ENCODE data around the gene CLEC18C.
"Not testable (repeated sequence)": the region's sequence is repeated elsewhere in the genome, so short reads cannot be mapped to it uniquely, and the experiment has no call there.

Gene CLEC18C

DNA sequence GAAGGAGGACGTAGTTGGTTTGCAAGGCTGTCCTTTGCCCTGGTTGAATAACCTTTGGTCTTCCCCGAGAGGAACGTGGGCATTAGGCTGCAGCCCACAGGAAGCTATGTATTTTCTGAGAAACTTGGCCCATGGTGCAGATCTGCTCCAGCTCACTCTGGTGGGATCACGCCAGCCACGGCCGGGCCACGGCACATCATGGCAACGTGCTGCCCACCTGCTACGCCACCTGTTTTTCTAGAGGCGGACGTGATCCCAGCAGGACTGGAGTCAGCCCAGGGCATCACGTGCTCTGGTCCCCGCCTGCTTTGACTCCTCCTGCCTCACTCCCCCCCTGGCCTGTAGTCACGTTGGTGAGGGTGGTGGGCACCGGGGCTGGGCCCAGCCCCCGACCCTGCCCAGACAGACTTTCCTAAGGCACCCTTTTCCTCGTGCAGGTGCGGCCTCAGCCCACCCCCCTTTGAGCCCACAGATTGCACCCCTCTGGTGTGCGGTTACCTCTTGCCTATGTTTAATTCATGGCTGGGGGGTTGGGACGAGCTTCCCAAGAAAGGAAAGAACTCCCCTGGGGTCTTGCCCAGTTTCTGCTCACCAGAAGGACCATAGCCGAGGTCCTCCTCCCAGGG is at the start of gene CLEC18C:
Gene CLEC18C, plus strand, starts transcription at position 576 of the 626 bp plus-strand sequence. CDS start 492 bp downstream, outside the sequence.
- DNase-seq (ENCODE audit: low read depth in 1 of 2, low spot score in 1 of 2), result not testable (repeated sequence)

DNA sequence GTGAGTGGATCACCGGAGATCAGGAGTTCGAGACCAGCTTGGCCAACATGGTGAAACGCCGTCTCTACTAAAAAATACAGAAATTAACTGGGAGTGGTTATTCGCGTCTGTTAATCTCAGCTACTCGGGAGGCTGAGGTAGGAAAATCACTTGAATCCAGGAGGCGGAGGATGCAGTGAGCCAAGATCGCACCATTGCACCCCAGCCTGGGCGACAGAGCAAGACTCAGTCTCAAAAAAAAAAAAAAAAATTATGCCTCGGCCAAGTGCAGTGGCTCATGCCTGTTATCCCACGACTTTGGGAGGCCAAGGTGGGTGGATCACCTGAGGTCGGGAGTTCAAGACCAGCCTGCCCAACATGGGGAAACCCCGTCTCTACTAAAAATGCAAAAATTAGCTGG is 49.8 kb upstream of the CLEC18C start:
- DNase-seq (ENCODE audit: low read depth in 1 of 2, low spot score in 1 of 2), result not testable (repeated sequence)

GRCh38 chr16:70126226-70126625 is 47.4 kb upstream of the CLEC18C start:
- DNase-seq (ENCODE audit: low read depth in 1 of 2, low spot score in 1 of 2), result not testable (repeated sequence)

DNA sequence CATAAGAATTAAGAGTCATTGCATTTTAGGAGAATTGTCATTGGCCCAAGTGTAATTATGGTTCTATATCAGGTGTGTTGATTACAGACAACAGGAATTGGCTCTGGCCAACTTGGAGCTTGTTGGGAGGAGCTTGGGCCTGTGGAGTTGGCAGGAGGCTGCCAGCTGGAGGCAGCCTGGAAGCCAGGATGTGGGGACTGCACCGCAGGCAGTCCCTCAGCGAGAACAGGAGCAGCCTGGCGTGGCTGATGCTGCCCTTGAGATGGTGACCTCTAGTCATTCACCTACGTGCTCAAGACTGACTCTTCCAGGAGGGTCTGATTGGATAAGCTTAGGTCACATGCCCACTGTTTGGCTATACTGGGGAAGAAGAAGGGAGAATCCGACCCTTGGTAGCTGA is 45.9 kb upstream of the CLEC18C start:
- DNase-seq (ENCODE audit: low read depth in 1 of 2, low spot score in 1 of 2), result not testable (repeated sequence)

DNA sequence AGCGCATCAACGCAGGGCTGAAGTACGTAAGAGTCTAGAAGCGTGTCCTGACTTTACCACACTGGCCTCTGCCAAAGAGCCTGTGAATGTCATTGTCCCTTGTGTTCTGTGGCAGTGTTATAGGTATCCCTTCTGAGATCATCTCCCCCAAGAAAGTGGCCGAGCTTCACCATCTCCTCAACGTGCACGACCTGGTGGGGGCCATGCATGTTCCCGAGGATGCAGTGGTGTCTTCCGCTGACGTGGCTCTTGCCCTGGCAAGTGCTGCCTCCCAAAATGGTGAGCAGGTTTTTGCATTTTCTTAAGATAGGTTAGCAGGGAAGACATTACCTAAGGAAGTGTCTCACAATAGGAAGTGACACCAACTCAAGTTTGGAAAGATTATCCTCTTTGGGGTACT is 44.7 kb upstream of the CLEC18C start:
- DNase-seq (ENCODE audit: low read depth in 1 of 2, low spot score in 1 of 2), result not testable (repeated sequence)

- DNase-seq (ENCODE audit: low read depth in 1 of 2, low spot score in 1 of 2), result not testable (repeated sequence)
Observed at GRCh38 chr16:70135796-70136195, 37.8 kb upstream of the CLEC18C start.

GRCh38 chr16:70136595-70136994 is 37.0 kb upstream of the CLEC18C start:
- DNase-seq (ENCODE audit: low read depth in 1 of 2, low spot score in 1 of 2), result not testable (repeated sequence)

DNA sequence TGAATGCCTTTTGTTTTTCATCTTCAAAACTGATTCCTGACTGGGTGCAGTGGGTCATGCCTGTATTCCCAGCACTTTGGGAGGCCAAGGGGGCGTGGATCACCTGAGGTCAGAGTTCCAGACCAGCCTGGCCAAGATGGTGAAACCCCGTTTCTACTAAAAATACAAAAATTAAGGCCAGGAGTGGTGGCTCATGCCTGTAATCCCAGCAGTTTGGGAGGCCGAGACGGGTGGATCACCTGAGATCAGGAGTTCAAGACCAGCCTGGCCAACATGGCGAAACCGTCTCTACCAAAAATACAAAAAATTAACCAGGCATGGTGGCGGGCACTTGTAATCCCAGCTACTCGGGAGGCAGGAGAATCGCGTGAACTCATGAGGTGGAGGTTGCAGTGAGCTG is 30.8 kb upstream of the CLEC18C start:
- not testable (repeated sequence) for DNase-seq (ENCODE audit: low read depth in 1 of 2, low spot score in 1 of 2)

GRCh38 chr16:70143231-70143895 is 30.2 kb upstream of the CLEC18C start:
- not testable (repeated sequence) for DNase-seq (ENCODE audit: low read depth in 1 of 2, low spot score in 1 of 2)

- DNase-seq (ENCODE audit: low read depth in 1 of 2, low spot score in 1 of 2), result not testable (repeated sequence)
Observed at GRCh38 chr16:70147853-70148252, 25.7 kb upstream of the CLEC18C start.

DNA sequence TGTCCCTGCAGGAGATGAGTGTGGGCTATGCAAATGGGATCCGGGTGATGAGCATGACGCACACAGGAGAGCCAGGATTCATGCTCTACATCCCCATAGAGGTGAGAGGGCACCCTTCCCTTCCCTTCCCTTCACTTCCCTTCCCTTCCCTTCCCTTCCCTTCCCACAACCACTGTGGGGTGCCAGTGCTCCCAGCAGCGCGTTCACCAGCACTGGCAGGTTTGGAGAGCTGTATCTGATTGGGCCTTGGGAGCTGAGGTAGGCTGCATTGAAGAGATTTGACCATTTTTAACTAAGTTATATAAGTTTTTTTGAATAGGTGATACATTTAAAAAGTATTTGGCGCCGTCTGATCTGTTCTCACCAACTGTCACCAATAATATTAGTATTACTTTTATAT is 25.1 kb upstream of the CLEC18C start:
- DNase-seq (ENCODE audit: low read depth in 1 of 2, low spot score in 1 of 2), result not testable (repeated sequence)

- DNase-seq (ENCODE audit: low read depth in 1 of 2, low spot score in 1 of 2), result not testable (repeated sequence)
Observed at GRCh38 chr16:70149296-70149695, 24.3 kb upstream of the CLEC18C start.

- DNase-seq (ENCODE audit: low read depth in 1 of 2, low spot score in 1 of 2), result no peak
Observed at GRCh38 chr16:70151391-70151790, 22.2 kb upstream of the CLEC18C start.

GRCh38 chr16:70151941-70152509 is 21.6 kb upstream of the CLEC18C start:
- DNase-seq (ENCODE audit: low read depth in 1 of 2, low spot score in 1 of 2), result no peak

GRCh38 chr16:70152578-70153302 is 20.8 kb upstream of the CLEC18C start:
- DNase-seq (ENCODE audit: low read depth in 1 of 2, low spot score in 1 of 2), result no peak

DNA sequence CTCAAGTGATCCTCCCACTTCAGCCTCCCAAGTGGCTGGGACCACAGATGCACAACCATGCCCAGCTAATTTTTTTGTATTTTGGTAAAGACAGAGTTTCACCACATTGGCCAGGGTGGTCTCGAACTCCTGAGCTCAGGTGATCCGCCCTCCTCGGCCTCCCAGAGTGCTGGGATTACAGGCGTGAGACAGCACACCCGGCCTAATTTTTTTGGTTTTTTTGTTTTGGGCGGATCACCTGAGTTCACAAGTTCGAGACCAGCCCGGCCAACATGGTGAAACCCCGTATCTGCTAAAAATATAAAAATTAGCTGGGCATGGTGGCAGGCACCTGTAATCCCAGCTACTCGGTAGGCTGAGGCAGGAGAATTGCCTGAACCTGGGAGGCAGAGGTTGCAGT is 18.9 kb upstream of the CLEC18C start:
- DNase-seq (ENCODE audit: low read depth in 1 of 2, low spot score in 1 of 2), result not testable (repeated sequence)

DNA sequence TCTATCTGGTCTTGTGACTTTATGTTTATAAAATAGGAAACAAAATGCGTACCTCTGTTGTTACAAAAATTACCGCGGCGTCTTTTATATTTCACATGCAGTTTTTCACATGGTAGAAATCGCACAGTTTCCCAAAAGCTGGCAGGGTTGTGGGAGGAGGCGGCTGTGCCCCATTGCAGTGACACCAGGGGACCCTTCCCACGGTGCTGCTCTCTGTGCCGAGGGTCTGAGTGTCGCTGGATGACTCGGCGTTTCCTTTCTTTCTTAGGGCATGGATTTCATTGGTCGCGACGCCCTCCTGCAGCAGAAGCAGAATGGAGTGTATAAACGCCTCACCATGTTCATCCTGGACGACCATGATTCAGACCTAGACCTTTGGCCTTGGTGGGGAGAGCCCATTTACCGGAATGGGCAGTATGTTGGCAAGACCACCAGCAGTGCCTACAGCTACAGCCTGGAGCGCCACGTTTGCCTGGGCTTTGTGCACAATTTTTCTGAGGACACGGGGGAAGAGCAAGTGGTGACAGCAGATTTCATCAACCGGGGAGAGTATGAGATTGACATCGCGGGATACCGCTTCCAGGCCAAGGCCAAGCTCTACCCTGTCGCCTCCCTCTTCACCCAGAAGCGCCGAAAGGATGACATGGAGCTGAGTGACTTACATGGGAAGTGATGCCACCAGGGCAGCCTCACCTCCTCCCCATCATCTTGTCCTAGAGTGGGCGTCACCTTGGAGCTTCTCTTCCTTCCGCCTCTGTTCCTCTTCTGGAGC is 17.2 kb upstream of the CLEC18C start:
- DNase-seq (ENCODE audit: low read depth in 1 of 2, low spot score in 1 of 2), result no peak

DNA sequence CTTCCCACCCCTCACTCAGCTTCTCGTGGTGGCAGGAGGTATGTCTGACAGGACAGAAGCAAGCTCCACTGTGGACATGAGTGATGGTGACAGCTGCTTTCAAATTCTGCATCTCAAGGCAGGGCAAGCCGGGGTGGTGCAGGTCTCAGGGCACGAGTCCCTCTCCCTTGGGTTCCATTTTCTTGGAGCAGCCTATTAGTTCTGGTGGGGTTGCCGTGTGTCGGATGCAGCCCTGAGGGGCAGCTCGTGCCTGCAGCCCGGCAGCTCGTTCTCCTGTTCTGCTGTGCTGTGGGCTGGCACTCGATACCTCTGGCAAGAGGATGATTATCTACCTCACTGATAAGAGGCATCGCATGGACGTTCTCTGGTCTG is 16.5 kb upstream of the CLEC18C start:
- no peak for DNase-seq (ENCODE audit: low read depth in 1 of 2, low spot score in 1 of 2)

GRCh38 chr16:70157477-70158260 is 15.9 kb upstream of the CLEC18C start:
- DNase-seq (ENCODE audit: low read depth in 1 of 2, low spot score in 1 of 2), result no peak

DNA sequence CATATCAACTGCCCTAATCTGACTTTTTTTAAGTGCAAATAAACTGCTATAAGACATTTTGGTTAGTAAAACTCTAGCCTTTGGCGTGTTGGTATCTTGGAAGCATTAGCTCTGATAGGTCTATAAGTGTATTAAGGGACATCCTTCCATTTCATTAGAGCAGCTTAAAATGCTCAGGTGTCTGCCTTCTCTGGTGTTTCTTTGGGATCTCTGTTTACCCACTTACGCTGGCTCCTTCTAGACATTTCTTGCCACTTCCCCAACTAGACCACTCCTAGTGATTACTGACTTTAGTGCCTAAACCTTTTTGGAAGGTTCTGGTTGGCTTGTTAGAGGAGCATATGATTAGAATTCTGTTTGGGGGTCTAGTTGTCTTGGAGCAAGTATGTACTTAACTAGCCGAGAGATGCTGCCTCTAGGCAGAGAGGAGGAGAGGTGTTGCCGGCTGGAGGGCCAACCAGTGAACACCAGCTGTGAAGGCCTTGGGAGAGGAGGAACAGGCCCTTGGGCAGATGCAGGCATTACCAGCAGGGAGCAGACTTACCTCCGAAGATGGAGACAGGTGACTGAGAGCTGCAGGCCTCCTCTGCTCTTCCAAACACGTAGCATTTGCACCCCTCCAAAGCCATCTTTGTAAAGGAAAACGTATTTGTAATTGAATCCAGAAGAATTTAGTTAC is 15.2 kb upstream of the CLEC18C start:
- no peak for DNase-seq (ENCODE audit: low read depth in 1 of 2, low spot score in 1 of 2)

All from activated CD4-positive, alpha-beta T cell treated with anti-CD3 and anti-CD28 coated beads, Interleukin-2, amount 50 U/mL, for 24 hours (primary cell).